Renal cortical epithelial cell (primary cell): ENCODE results near the gene RIN3. TPM values are rescaled to one million over a fixed set of nuclear protein-coding genes. Genes with fewer than 3 reads are reported as not detected.
A peak's percentile ranks its signal among the peaks of the same experiment; 100 is the strongest.

Experiments used
- DNase-seq: peaks from one replicate; pipeline ENCODE4 v3.0.0-alpha.2; 2011; ENCODE audit warnings: low read depth
- total RNA-seq: library from RNA; depleted of rRNA; stranded (reverse); fragments of >200 nt; gene quantifications from 2 replicates; pipeline ENCODE4 v1.2.3, GENCODE V29; 2014

RIN3 gene
- total RNA-seq, 1 donor from 2014 or later: 8.5 TPM

DNA sequence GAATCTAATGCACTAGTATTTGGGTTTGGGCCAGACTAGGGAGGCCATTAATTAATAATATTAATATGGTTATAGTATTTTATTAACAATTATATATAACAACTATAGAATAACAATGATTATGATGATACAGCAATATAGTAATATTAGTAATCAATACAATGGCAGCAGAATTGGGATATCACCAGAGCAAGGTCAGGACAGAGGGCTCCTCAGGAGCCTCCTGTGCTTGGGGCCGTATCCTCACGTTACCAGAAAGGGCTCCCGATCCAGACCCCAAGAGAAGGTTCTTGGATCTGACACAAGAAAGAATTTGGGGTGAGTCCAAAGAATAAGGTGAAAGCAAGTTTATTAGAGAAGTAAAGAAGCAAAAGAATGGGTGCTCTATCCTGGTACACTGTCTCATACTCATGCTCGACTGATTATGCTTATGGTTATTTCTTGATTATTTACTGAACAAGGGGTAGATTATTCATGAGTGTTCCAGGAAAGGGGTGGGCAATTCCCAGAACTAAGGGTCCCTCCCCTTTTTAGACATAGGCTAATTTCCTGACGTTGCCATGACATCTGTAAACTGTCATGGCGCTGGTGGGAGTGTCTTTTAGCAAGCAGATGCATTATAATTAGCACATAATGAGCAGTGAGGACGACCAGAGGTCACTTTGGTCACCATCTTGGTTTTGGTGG lies 61.6 kb downstream of the RIN3 start:
- no peak for DNase-seq

- DNase-seq: no peak
Measured at GRCh38 chr14:92575748-92576303, 62.2 kb downstream of the RIN3 start.

GRCh38 chr14:92577321-92577742 lies 63.8 kb downstream of the RIN3 start:
- no peak for DNase-seq

- peak; percentile 21 for DNase-seq
Measured at GRCh38 chr14:92578511-92578910, 64.9 kb downstream of the RIN3 start.

GRCh38 chr14:92579244-92579936 lies 65.8 kb downstream of the RIN3 start:
- peak; percentile 47 for DNase-seq

GRCh38 chr14:92581206-92581605 lies 67.6 kb downstream of the RIN3 start:
- no peak for DNase-seq

GRCh38 chr14:92581966-92582566 lies 68.5 kb downstream of the RIN3 start:
- DNase-seq: no peak

DNA sequence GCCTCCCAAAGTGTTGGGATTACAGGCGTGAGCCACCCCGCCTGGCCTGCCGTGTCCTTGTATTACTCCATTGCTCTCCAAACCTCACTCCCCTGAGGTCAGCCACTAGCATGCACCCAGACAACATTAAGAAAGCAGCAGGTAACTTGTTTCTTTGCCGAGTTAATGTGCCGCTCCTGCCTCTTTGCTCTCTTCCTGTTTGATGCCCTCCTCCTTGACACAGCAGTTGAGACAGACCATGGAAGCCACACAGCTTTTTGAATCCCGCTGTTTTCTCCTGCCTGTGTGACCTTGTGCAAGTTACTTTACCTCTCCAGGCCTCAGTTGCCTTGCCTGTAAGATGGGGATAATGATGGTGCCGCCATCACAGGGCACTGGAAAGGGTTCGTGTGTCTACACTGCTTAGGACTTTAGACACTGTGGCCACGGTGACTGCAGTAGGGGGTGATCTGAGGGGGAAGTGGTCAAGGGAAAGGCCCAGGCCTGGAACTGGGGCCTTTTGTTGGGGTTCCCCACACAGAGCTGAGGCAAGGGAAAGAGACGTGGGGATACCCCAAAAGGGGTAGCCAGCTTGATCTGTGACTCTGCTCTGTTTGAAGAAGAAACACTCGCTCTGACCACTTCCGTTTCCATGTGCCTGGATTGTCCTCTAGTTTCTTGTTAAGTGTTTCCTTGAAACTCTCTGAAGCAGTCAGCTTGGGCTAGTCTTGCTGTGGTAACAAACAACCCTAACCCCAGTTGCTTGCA lies 69.3 kb downstream of the RIN3 start:
- DNase-seq: no peak

GRCh38 chr14:92584220-92584619 lies 70.6 kb downstream of the RIN3 start:
- no peak for DNase-seq

GRCh38 chr14:92584816-92585215 lies 71.2 kb downstream of the RIN3 start:
- no peak for DNase-seq

DNA sequence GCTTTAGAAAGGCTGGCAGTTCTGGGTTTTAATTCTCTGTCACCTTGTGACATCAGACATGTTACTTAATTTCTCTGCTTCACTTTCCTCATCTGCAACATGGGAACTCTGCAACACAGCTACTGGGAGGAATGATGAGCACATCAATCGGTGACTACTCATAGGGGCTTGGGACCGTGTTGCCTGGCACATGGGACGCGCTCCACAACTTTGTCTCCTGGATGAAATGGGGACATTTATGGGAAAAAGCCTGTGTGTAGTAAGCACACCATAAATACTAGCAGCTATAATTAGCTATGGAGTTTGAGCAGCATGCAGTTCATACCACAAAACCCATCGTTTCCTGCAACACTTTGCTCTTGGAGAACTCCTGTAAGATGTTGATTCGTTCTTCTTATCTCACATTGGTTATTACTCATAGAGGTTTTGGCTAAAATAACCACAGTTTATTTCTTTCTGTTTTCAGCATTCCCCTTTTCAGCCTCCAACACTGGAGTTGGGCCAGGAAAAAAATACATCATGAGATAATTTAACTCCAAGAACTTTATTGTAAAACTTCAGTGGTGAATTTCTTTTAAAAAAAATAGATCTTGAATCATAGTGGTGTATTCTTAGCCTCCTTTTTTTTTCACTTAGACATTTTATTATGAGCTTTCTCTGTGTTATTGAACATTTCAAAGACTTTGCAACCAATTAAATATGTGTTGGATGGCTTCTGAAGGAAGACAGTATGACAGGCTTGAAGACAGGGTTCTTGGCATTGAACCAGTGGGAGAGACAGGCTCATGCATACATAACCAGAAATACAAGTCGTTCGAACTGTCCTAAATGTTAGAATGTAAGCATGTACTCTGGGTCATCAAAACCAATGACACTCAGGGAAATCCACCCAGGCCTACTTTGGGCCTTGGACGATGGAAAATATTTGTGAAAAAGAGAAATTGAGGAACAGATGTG lies 72.7 kb downstream of the RIN3 start:
- DNase-seq: peak; percentile 64

GRCh38 chr14:92586963-92587699 lies 73.5 kb downstream of the RIN3 start:
- DNase-seq: no peak

DNA sequence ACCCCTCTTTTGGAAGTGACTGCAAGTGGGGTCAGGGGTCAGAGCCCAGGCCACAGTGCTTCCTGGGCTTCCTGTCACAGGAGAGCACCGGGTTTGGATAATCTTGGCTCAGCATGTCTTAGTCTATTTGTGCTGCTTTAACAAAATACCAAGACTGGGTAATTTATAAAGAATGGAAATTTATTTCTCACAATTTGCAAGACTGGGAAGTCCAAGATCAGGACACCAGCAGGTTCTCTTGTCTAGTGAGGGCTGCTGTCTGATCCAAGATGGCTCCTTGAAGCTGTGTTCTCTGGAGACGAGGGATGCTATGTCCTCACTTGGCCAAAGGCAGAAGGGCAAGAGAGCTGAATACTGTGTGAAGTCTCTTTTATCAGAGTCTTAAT lies 74.1 kb downstream of the RIN3 start:
- no peak for DNase-seq

DNA sequence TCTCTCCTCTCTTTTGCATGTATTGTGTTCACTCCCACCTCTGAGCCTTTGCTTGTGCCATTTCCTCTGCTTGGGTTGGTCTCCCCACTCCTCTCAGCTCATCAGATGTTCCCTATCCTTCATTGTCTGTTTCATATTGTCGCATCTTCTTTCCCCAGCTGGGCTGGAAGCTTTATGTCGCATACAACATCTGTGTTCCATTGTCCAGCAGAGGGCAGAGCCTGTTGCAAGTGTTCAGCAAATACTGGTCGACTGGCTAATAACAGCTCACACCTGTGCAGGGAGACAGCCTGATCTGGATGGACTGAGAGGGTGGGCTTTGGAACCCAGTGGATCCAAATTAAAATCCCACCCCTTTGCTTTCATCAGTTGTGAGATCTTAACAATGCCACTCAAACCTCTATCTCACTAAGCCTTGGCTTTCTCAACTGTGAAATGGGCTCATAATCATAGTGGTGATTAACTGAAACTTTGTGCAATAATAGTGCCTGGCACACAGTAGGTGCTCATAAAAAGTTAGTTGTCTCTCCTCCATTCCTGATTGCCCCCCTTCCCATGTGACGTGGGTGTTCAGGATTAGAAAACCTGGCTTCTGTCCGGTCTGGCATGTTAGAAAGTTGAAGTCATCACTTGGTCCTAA lies 75.8 kb downstream of the RIN3 start:
- DNase-seq: peak; percentile 35

- no peak for DNase-seq
Measured at GRCh38 chr14:92590176-92590575, 76.6 kb downstream of the RIN3 start.

DNA sequence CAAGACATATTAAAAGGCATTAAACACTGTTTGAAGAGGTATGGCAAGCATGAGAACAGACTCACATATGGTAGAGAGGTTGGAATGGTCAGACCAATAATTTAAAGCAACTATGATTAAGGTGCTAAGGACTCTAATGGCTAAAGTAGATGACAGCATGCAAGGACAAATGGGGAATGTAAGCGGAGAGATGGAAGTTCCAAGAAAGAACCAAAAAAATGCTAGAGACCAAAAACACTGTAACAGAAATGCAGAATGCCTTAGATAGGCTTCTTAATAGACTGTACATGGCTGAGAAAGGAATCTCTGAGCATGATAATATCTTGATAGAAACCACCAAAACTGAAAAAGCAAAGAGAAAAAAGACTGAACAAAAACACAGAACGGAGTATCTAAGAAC lies 77.4 kb downstream of the RIN3 start:
- DNase-seq: no peak

GRCh38 chr14:92591346-92591745 lies 77.8 kb downstream of the RIN3 start:
- DNase-seq: no peak

GRCh38 chr14:92595267-92595666 lies 81.7 kb downstream of the RIN3 start:
- no peak for DNase-seq

DNA sequence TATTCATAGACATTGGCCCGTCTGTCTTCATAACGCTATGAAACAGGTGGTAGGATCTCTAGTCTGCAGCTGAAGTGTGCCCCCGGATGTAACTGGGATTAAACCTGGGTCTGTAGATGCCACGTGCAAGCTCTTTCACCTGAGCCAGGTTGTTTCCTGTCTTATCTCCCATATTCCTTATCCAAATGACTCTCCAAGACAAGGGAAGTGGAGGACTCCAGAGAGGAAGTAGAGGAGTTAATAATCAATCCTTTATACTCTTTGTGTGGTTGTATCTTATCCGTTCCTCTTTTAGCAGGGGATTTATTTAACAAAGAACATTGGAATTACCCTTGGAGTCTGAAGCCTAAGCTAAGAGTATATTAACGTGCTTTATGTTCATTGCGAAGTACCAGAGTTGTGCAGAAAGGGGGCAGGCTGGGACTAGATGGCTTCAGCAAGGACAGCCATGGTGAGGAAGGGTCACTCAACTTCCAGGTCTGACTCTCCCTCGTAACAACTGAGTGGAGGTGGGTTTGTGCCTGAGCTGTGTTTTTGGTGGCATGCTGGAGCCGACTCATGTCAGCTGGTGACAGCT lies 82.8 kb downstream of the RIN3 start:
- DNase-seq: no peak
